Thymus (tissue), 14 donors: ENCODE data around the gene AASS. TPM values are rescaled to one million over a fixed set of nuclear protein-coding genes. Genes with fewer than 3 reads are reported as not detected.
"Not testable (repeated sequence)": the region's sequence is repeated elsewhere in the genome, so short reads cannot be mapped to it uniquely, and the experiment has no call there.

ENCODE experiments used
- DNase-seq, 9 donors: peaks; one replicate each; pipeline ENCODE4 v3.0.0-alpha.2; 2013; ENCODE audit warnings: low spot score in 9 of 9, low read depth in 6 of 9, missing footprints in 1 of 9
- H3K27ac ChIP-seq, 2 donors: one replicate each; pipeline ENCODE4 v1.5.1; 2013; ENCODE audit warnings: control low read depth in 1 of 2, low read depth in 1 of 2, low read length in 1 of 2, mild to moderate bottlenecking in 1 of 2, moderate library complexity in 1 of 2
- H3K27me3 ChIP-seq, 2 donors: one replicate each; pipeline ENCODE4 v1.5.1; 2013; ENCODE audit warnings: low read length in 1 of 2; ENCODE audit not compliant: control insufficient read depth in 2 of 2, insufficient read depth in 1 of 2
- H3K36me3 ChIP-seq, 2 donors: one replicate each; pipeline ENCODE4 v1.5.1; 2013; ENCODE audit warnings: low read length in 1 of 2, mild to moderate bottlenecking in 1 of 2, moderate library complexity in 1 of 2; ENCODE audit not compliant: control insufficient read depth in 2 of 2, insufficient read depth in 2 of 2
- H3K4me1 ChIP-seq, 2 donors: one replicate each; pipeline ENCODE4 v1.5.1; 2013; ENCODE audit warnings: low read length in 2 of 2; ENCODE audit not compliant: control insufficient read depth in 2 of 2, insufficient read depth in 2 of 2
- H3K4me3 ChIP-seq, 2 donors: one replicate each; pipeline ENCODE4 v1.5.1; 2013; ENCODE audit warnings: low read length in 2 of 2, control low read depth in 1 of 2, mild to moderate bottlenecking in 1 of 2
- H3K9me3 ChIP-seq, 2 donors: one replicate each; pipeline ENCODE4 v1.5.1; 2013; ENCODE audit warnings: low read length in 1 of 2, mild to moderate bottlenecking in 1 of 2; ENCODE audit not compliant: control insufficient read depth in 2 of 2, insufficient read depth in 1 of 2
- WGBS: extraction: QIAGEN DNeasy Blood & Tissue Kit; methylation state at CpG from one replicate; pipeline ENCODE4 v1.1.7; 2013; 5-methylcytosine and 5-hydroxymethylcytosine counted together
- long read RNA-seq, 10 donors: transcript quantifications; one replicate each; lab custom pipeline, GENCODE V29; 2026
- polyA plus RNA-seq: library from polyadenylated mRNA; stranded (reverse); fragments of 200-250 nt; gene quantifications from one replicate; pipeline ENCODE4 v1.2.3, GENCODE V29; 2013
- total RNA-seq: library from RNA; stranded (reverse); fragments of 120-200 nt; gene quantifications from one replicate; pipeline ENCODE4 v1.2.4, GENCODE V29; 2013
- donor health status: healthy.

AASS gene
- total RNA-seq (2.5 TPM), polyA plus RNA-seq (6.7 TPM)
- long read RNA-seq, donor 1, result 0 reads
- long read RNA-seq, donor 2, result 0 reads
- long read RNA-seq, donor 3, partial matches to known transcripts, result 0 of 1 reads
- long read RNA-seq, donor 3, other reads (novel, unspliced or antisense), result 0 of 1 reads
- long read RNA-seq, donor 4, result 0 reads
- long read RNA-seq, donor 5, partial matches to known transcripts, result 5 of 6 reads
- long read RNA-seq, donor 5, other reads (novel, unspliced or antisense), result 0 of 6 reads
- long read RNA-seq, donor 6, result 0 reads
- long read RNA-seq, donor 7, result 0 reads
- long read RNA-seq, donor 8, result 0 reads
- long read RNA-seq, donor 9, result 0 reads
- long read RNA-seq, donor 10, result 0 reads

- Histone ChIP-seq H3K4me1 (peaks cover 0 to 11% of the 10 kb centered on the region in 2 donors), H3K27ac (peak within 1 kb of the TSS; percentile 50 to 69), H3K36me3 (no peaks in the 10 kb centered on the region), H3K27me3 (peaks cover 0 to 30% of the 10 kb centered on the region in 2 donors), H3K9me3 (peaks cover 0 to 5% of the 10 kb centered on the region in 2 donors), H3K4me3 (peak within 1 kb of the TSS; percentile 51 to 69)
- WGBS, result under 1% methylated on average over 69 of the region's 69 CpGs
- DNase-seq, result peak; percentile 6 to 69 (median 37)
Observed at GRCh38 chr7:122143751-122144711, at the start of gene AASS. Gene AASS (minus strand): TSS chr7:122144249. CDS start chr7:122133726, 10,523 bp downstream.

GRCh38 chr7:122188785-122189184 lies 44.7 kb upstream of the AASS start:
- Histone ChIP-seq H3K4me1 (no peaks in the 10 kb centered on the region), H3K4me3 (no peak overlapping the region), H3K9me3 (no peaks in the 10 kb centered on the region), H3K36me3 (no peaks in the 10 kb centered on the region), H3K27me3 (no peaks in the 10 kb centered on the region), H3K27ac (no peak overlapping the region)
- no peak for DNase-seq

DNA sequence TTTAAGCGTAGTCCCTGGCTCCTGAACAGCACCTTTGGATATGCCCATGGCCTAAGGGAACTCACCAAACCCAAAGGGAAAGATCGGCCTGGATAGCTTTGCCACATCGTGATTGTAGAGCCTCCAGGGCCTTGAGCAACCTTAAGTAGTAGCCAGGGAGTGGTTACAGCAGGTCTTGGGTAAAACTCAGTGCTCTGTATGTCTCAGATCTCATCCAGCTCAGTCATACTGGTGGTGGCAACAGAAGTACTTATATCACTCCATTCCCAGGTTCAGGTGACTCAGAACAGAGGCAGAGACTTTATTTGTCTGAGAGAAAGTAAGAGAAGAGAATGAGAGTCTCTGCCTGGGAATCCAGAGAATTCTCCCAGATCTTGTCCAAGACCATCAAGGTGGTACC lies 39.1 kb upstream of the AASS start:
- H3K27me3 ChIP-seq, result no peaks in the 10 kb centered on the region
- H3K36me3 ChIP-seq, result no peaks in the 10 kb centered on the region
- H3K9me3 ChIP-seq, result no peaks in the 10 kb centered on the region
- no peak overlapping the region for H3K4me3 ChIP-seq
- no peak overlapping the region for H3K27ac ChIP-seq
- no peak for DNase-seq
- WGBS, result 82% methylated on average over 3 of the region's 3 CpGs
- no peaks in the 10 kb centered on the region for H3K4me1 ChIP-seq

DNA sequence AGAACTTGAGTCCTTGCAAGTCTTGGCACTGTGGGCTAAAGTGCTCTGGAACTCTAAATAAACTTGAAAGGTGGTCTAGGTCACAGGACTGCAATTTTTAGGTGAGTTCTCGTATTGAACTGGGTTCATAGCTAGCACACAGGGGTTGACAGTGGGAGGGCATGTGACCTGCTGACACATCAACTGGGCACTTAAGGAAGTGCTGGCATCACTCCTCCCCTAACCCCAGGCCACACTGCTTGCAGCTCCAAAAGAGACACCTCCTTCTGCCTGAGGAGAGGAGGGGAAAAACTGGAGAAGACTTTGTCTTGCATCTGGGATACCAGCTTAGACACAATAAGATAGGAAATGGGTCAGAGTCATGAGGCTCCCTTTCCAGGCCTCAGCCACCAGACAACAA lies 38.0 kb upstream of the AASS start:
- DNase-seq, result no peak
- WGBS, result 90% methylated on average over 1 of the region's 1 CpG
- Histone ChIP-seq H3K4me3 (no peak overlapping the region), H3K4me1 (no peaks in the 10 kb centered on the region), H3K9me3 (no peaks in the 10 kb centered on the region), H3K27ac (no peak overlapping the region), H3K27me3 (no peaks in the 10 kb centered on the region), H3K36me3 (no peaks in the 10 kb centered on the region)

DNA sequence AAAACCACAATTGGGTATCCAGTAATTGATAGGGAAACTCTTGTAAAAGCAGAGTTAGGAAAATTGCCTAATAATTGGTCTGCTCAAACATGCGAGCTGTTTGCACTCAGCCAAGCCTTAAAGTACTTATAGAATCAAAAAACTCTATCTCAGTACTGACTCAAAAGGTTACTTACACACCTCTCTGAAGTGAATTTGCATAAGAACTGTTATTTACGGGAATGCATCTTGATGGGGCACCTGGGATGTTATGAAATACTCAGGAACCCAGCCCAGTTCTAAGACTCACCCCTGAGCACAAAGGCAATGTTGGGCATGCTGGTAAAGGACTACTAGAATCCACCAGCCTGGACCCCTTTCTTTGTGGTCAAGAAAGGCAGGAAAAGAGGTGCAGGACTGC lies 28.1 kb upstream of the AASS start:
- not testable (repeated sequence) for H3K27ac ChIP-seq, H3K4me3 ChIP-seq, H3K4me1 ChIP-seq, DNase-seq, H3K36me3 ChIP-seq, H3K27me3 ChIP-seq, H3K9me3 ChIP-seq
- WGBS, result 86% methylated on average over 2 of the region's 2 CpGs

- 78% methylated on average over 1 of the region's 1 CpG for WGBS
- Histone ChIP-seq H3K4me1 (no peaks in the 10 kb centered on the region), H3K4me3 (no peak overlapping the region), H3K27ac (no peak overlapping the region), H3K36me3 (no peaks in the 10 kb centered on the region), H3K27me3 (no peaks in the 10 kb centered on the region), H3K9me3 (no peaks in the 10 kb centered on the region)
- no peak for DNase-seq
Observed at GRCh38 chr7:122166740-122167139, 22.7 kb upstream of the AASS start.

GRCh38 chr7:122166275-122166674 lies 22.2 kb upstream of the AASS start:
- H3K36me3 ChIP-seq, result no peaks in the 10 kb centered on the region
- no peak overlapping the region for H3K27ac ChIP-seq
- 91% methylated on average over 3 of the region's 3 CpGs for WGBS
- no peaks in the 10 kb centered on the region for H3K27me3 ChIP-seq
- H3K4me1 ChIP-seq, result no peaks in the 10 kb centered on the region
- no peak overlapping the region for H3K4me3 ChIP-seq
- no peak for DNase-seq
- no peaks in the 10 kb centered on the region for H3K9me3 ChIP-seq

DNA sequence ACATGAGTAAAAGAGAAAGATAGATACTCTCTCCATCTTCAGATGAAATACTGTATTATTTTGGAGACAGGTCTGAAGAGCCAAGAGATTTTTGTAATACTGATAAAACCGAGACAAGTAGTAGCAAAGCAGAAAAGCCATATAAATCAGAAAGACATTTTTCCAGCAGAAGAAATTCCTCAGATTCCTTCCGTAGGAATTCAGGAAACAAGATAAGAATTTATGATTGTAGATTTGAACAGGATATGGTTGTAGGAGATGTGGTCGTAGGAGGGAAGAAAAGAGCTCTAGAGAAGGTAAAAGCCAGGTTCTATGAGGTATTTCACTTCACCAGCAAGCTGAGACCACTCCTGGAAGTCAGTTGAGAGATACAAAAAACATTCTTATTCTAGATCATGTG lies 17.6 kb upstream of the AASS start:
- DNase-seq, result no peak
- no peak overlapping the region for H3K4me3 ChIP-seq
- no peak overlapping the region for H3K27ac ChIP-seq
- WGBS, result 55% methylated on average over 3 of the region's 3 CpGs
- no peaks in the 10 kb centered on the region for H3K4me1 ChIP-seq
- no peaks in the 10 kb centered on the region for H3K36me3 ChIP-seq
- no peaks in the 10 kb centered on the region for H3K27me3 ChIP-seq
- H3K9me3 ChIP-seq, result no peaks in the 10 kb centered on the region

DNA sequence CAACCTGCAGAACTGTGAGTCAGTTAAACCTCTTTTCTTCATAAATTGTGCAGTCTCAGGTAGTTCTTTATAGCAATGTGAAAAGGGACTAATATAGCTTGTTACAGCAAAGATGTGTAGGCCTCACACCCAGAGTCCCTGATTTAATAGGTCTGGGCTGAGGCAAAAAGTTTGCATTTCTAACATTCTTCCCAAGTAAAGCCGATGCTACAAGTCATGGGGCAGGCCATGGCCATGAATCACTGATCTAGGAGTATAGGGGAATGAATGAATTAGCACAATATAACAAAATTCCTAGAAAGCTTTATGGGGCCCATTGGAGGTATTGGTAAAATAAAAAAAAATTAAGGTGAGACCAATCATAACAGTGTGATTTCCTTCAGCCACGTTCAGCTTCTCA lies 11.5 kb upstream of the AASS start:
- Histone ChIP-seq H3K36me3 (no peaks in the 10 kb centered on the region), H3K27me3 (no peaks in the 10 kb centered on the region), H3K9me3 (no peaks in the 10 kb centered on the region), H3K4me1 (no peaks in the 10 kb centered on the region), H3K27ac (no peak overlapping the region), H3K4me3 (no peak overlapping the region)
- WGBS, result 83% methylated on average over 2 of the region's 2 CpGs
- DNase-seq, result no peak
